Measurements from ENCODE around the gene RNPEPL1.

DNA sequence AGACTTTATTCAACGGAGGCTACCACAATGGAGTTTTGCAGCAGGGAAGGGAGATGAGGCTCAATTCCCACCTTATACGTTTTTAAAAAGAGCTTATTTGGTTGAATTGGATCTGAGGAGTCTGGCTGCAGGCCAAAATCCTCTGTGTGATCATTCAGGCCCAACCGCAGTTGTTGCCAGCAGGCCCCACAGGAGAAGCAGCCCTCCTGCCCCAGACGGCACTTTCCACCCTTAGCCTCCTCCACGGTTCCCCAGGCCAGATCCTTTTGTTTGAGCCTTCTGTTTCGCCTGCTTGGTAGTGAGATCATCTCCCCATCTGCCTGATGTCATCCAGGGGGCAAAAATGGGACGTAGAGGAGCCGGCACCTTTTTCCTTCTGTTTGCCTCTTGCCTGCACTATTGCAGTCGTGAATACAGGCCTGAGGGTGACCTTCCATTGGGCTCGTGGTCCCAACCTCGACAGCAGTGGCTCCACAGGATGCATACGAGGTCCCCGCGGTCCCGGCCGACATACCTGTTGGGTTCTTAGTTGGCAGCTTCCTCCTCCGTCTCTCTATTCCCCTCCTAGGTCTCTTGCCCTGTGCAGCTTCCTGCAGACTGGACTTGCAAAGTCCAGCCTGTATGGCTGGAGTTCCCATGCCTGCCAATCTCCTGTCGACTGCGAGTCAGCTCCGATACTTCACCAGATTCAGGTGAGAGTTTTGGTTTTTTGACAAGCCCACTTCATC, 47.7 kb downstream of the RNPEPL1 start:
- TF ChIP-seq, protein P1, sequence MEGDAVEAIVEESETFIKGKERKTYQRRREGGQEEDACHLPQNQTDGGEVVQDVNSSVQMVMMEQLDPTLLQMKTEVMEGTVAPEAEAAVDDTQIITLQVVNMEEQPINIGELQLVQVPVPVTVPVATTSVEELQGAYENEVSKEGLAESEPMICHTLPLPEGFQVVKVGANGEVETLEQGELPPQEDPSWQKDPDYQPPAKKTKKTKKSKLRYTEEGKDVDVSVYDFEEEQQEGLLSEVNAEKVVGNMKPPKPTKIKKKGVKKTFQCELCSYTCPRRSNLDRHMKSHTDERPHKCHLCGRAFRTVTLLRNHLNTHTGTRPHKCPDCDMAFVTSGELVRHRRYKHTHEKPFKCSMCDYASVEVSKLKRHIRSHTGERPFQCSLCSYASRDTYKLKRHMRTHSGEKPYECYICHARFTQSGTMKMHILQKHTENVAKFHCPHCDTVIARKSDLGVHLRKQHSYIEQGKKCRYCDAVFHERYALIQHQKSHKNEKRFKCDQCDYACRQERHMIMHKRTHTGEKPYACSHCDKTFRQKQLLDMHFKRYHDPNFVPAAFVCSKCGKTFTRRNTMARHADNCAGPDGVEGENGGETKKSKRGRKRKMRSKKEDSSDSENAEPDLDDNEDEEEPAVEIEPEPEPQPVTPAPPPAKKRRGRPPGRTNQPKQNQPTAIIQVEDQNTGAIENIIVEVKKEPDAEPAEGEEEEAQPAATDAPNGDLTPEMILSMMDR (IDR thresholded peaks at IDR 0.05; ENCODE audit: low read length) = no peak
- TF ChIP-seq EZH2phosphoT487 (IDR thresholded peaks at IDR 0.05; ENCODE audit: low read length) = no peak

Measured in MM.1S (cell line).